CD8-positive, alpha-beta memory T cell (primary cell): ENCODE data around the gene SOX18. TPM values are rescaled to one million over a fixed set of nuclear protein-coding genes. Genes with fewer than 3 reads are reported as not detected.

ENCODE experiments used
- CTCF ChIA-PET: fragments of 350-600 bp; sonication (Branson Sonifier 250); formaldehyde crosslinking; loops from one replicate; lab custom pipeline; 2021; ENCODE audit warnings: antibody characterized with exemption; lab: Charles Lee
- POLR2A ChIA-PET: fragments of 350-600 bp; sonication (Branson Sonifier 250); formaldehyde crosslinking; loops from one replicate; lab custom pipeline; 2021; ENCODE audit warnings: antibody characterized with exemption; lab: Charles Lee
- DNase-seq, 5 donors: peaks; one replicate each; pipeline versions ENCODE4 v3.0.0 to v3.0.0-alpha.2; 2020 to 2022; ENCODE audit warnings: mixed read lengths in 1 of 5
- H3K27ac ChIP-seq: one replicate; pipeline ENCODE4 v1.7.0; 2013; ENCODE audit warnings: low read depth, mild to moderate bottlenecking, low read length, moderate library complexity
- H3K27me3 ChIP-seq: 2 replicates; pipeline ENCODE4 v1.7.0; 2013; ENCODE audit warnings: low read length, mild to moderate bottlenecking; ENCODE audit not compliant: insufficient read depth, poor library complexity, severe bottlenecking
- H3K36me3 ChIP-seq: 2 replicates; pipeline ENCODE4 v1.7.0; 2013; ENCODE audit warnings: mild to moderate bottlenecking, low read length, moderate library complexity; ENCODE audit not compliant: insufficient read depth
- H3K4me1 ChIP-seq: 2 replicates; pipeline ENCODE4 v1.7.0; 2013; ENCODE audit warnings: mild to moderate bottlenecking, low read length, moderate library complexity; ENCODE audit not compliant: insufficient read depth
- H3K4me3 ChIP-seq: 2 replicates; pipeline ENCODE4 v1.7.0; 2013; ENCODE audit warnings: mild to moderate bottlenecking, low read length
- H3K9me3 ChIP-seq: 2 replicates; pipeline ENCODE4 v1.7.0; 2013; ENCODE audit warnings: mild to moderate bottlenecking, low read length
- H3K27ac Mint-ChIP-seq, 8 donors: one replicate each; pipeline ENCODE4 v1.8.0; 2020 to 2021; ENCODE audit warnings: mixed read lengths in 8 of 8, mild to moderate bottlenecking in 6 of 8, inconsistent platforms in 3 of 8, moderate library complexity in 3 of 8
- H3K27me3 Mint-ChIP-seq, 2 donors: one replicate each; pipeline ENCODE4 v1.8.0; 2020 to 2021; ENCODE audit warnings: mixed read lengths in 2 of 2, mild to moderate bottlenecking in 1 of 2, moderate library complexity in 1 of 2
- H3K36me3 Mint-ChIP-seq, 3 donors: one replicate each; pipeline ENCODE4 v1.8.0; 2020 to 2021; ENCODE audit warnings: mixed read lengths in 3 of 3, inconsistent platforms in 1 of 3, mild to moderate bottlenecking in 1 of 3
- H3K4me1 Mint-ChIP-seq, 3 donors: one replicate each; pipeline ENCODE4 v1.8.0; 2020 to 2021; ENCODE audit warnings: mixed read lengths in 3 of 3, inconsistent platforms in 1 of 3, mild to moderate bottlenecking in 1 of 3
- H3K4me3 Mint-ChIP-seq, 7 donors: one replicate each; pipeline ENCODE4 v1.8.0; 2020 to 2021; ENCODE audit warnings: mixed read lengths in 7 of 7, mild to moderate bottlenecking in 6 of 7, moderate library complexity in 4 of 7, inconsistent platforms in 2 of 7
- H3K9me3 Mint-ChIP-seq, 5 donors: one replicate each; pipeline ENCODE4 v1.8.0; 2020 to 2022; ENCODE audit warnings: mixed read lengths in 5 of 5, mild to moderate bottlenecking in 3 of 5, moderate library complexity in 2 of 5, inconsistent platforms in 1 of 5
- polyA plus RNA-seq: library from polyadenylated mRNA; unstranded; fragments of 300-500 nt; fragmentation: Illumina TruSeq; gene quantifications from one replicate; pipeline ENCODE4 v1.2.3, GENCODE V29; 2021
- total RNA-seq, 2 experiments: library from RNA; stranded (reverse); gene quantifications; one replicate each; pipeline ENCODE4 v1.2.3, GENCODE V29; 2021

SOX18 gene
- total and polyA plus RNA-seq, 3 experiments from 2014 or later = not detected

GRCh38 chr20:64037498-64038213 lies 11.8 kb downstream of the SOX18 start:
- DNase-seq = no peak
- Histone ChIP-seq H3K4me1 (peaks cover 64% of the 10 kb centered on the region), H3K27me3 (no peaks in the 10 kb centered on the region), H3K36me3 (no peaks in the 10 kb centered on the region), H3K9me3 (no peaks in the 10 kb centered on the region), H3K27ac (no peak overlapping the region), H3K4me3 (no peak overlapping the region)
- peaks cover 0 to 3% of the 10 kb centered on the region in 2 donors for H3K27me3 Mint-ChIP-seq
- peak overlapping the region; percentile 58 to 90 (median 65) for H3K4me3 Mint-ChIP-seq
- ChIA-PET CTCF (interaction anchor here (0.9 to 6.5 kb wide), 25 partner anchors 9 to 471 kb away, joined by 3 to 57 read pairs (median 6); partner anchors contain the start of genes OPRL1, PRPF6, RGS19 and SAMD10), POLR2A (interaction anchor here (1.0 to 1.6 kb wide), 3 partner anchors 46 to 82 kb away, joined by 5 to 15 read pairs (median 6); partner anchors contain the start of genes LKAAEAR1, PRPF6 and SAMD10)
- peak overlapping the region in 3 of 8 donors; percentile 33 to 57 (median 40) for H3K27ac Mint-ChIP-seq
- peaks cover 22 to 77% (median 30%) of the 10 kb centered on the region in 3 donors for H3K4me1 Mint-ChIP-seq
- peaks cover 0 to 18% (median 0%) of the 10 kb centered on the region in 3 donors for H3K36me3 Mint-ChIP-seq
- H3K9me3 Mint-ChIP-seq = no peaks in the 10 kb centered on the region

- Histone ChIP-seq H3K9me3 (no peaks in the 10 kb centered on the region), H3K27ac (no peak overlapping the region), H3K4me1 (peaks cover 64% of the 10 kb centered on the region), H3K36me3 (no peaks in the 10 kb centered on the region), H3K4me3 (no peak overlapping the region), H3K27me3 (no peaks in the 10 kb centered on the region)
- H3K9me3 Mint-ChIP-seq = no peaks in the 10 kb centered on the region
- peaks cover 0 to 3% of the 10 kb centered on the region in 2 donors for H3K27me3 Mint-ChIP-seq
- ChIA-PET CTCF (interaction anchor here (1.2 to 6.5 kb wide), 9 partner anchors 10 to 64 kb away, joined by 3 to 57 read pairs (median 7); partner anchors contain the start of genes PRPF6, SAMD10 and TCEA2), POLR2A (no interaction called here)
- H3K36me3 Mint-ChIP-seq = peaks cover 0 to 23% (median 0%) of the 10 kb centered on the region in 3 donors
- no peak for DNase-seq
- H3K27ac Mint-ChIP-seq = peak overlapping the region in 2 of 8 donors; percentile 33 to 54
- H3K4me3 Mint-ChIP-seq = peak overlapping the region in 5 of 7 donors; percentile 53 to 83 (median 67)
- H3K4me1 Mint-ChIP-seq = peaks cover 21 to 75% (median 30%) of the 10 kb centered on the region in 3 donors
These were observed 12.3 kb downstream of the SOX18 start for GRCh38 chr20:64037199-64037497.

DNA sequence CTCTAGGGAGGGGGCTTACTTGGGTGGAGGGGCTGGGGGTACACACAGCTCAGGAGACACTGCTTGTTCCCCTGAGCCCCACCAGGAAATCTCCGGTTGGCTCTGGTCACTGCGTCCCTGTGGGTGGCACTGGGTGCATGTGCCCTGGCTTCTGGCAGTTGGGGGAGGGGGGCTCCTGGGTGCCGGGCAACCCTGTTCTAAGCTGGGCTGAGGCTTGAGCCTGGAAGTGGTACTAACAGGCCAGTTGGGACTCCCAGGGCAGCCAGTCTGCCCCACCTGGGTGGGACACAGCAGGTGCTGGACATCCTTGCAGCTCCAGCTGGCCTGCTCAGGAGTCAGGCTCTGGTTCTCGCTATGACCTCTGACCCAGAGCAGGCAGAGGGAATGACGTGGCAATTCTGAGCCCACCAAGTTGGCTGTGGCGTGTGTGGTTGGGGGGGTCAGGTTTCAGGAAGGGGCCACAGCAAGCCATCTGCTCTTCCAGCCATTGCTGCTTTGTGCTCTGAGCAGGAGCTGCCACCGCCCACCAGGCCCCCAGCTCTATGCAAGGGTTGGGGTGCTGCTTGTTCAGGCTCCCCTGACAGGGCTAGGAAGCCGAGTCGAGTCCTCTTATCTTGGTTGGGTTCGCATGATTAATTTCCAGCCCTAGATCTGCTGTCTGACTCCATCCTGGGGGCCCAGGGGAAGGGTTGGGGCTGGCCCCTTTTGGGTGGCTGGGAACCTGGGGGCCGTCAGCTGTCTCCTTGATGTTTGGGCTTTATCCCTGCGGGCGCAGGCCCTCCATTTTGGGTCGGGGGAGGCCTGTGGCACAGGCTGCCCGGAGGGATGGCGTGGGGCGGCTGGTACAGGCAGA lies 12.9 kb downstream of the SOX18 start:
- peak overlapping the region; percentile 43 for H3K27ac ChIP-seq
- Mint-ChIP-seq H3K27ac (peak overlapping the region in 5 of 8 donors; percentile 33 to 70 (median 54)), H3K9me3 (no peaks in the 10 kb centered on the region), H3K4me3 (peak overlapping the region in 2 of 7 donors; percentile 17 to 69), H3K4me1 (peaks cover 20 to 69% (median 30%) of the 10 kb centered on the region in 3 donors), H3K27me3 (peaks cover 0 to 3% of the 10 kb centered on the region in 2 donors), H3K36me3 (peaks cover 0 to 28% (median 0%) of the 10 kb centered on the region in 3 donors)
- H3K4me3 ChIP-seq = no peak overlapping the region
- H3K4me1 ChIP-seq = peaks cover 60% of the 10 kb centered on the region
- peaks cover 4% of the 10 kb centered on the region for H3K36me3 ChIP-seq
- H3K9me3 ChIP-seq = no peaks in the 10 kb centered on the region
- H3K27me3 ChIP-seq = no peaks in the 10 kb centered on the region
- CTCF ChIA-PET = interaction anchor here (1.2 to 6.5 kb wide), 7 partner anchors 9 to 56 kb away, joined by 3 to 57 read pairs (median 10); partner anchors contain the start of genes PRPF6, SAMD10 and TCEA2
- no peak for DNase-seq
- POLR2A ChIA-PET = no interaction called here

- peak within 1 kb of the TSS; percentile 51 to 83 (median 72) for H3K4me3 Mint-ChIP-seq
- DNase-seq = no peak
- H3K27me3 Mint-ChIP-seq = peaks cover 0 to 3% of the 10 kb centered on the region in 2 donors
- H3K36me3 Mint-ChIP-seq = peaks cover 0 to 33% (median 3%) of the 10 kb centered on the region in 3 donors
- Histone ChIP-seq H3K27ac (peak within 1 kb of the TSS; percentile 43), H3K9me3 (no peaks in the 10 kb centered on the region), H3K27me3 (no peaks in the 10 kb centered on the region), H3K4me3 (no peak within 1 kb of the TSS), H3K4me1 (peaks cover 54% of the 10 kb centered on the region), H3K36me3 (peaks cover 4% of the 10 kb centered on the region)
- H3K27ac Mint-ChIP-seq = peak within 1 kb of the TSS; percentile 70 to 94 (median 91)
- ChIA-PET CTCF (interaction anchor here (1.2 to 6.5 kb wide), 5 partner anchors 21 to 56 kb away, joined by 3 to 57 read pairs (median 4); partner anchors contain the start of genes PRPF6, SAMD10 and TCEA2), POLR2A (no interaction called here)
- peaks cover 19 to 63% (median 27%) of the 10 kb centered on the region in 3 donors for H3K4me1 Mint-ChIP-seq
- no peaks in the 10 kb centered on the region for H3K9me3 Mint-ChIP-seq
These were observed 13.5 kb downstream of the SOX18 start, which contains the start of gene C20orf204 for GRCh38 chr20:64035933-64036345. TSS of gene C20orf204 (plus strand) at chr20:64036182. CDS start at chr20:64036324, 142 bp downstream.

DNA sequence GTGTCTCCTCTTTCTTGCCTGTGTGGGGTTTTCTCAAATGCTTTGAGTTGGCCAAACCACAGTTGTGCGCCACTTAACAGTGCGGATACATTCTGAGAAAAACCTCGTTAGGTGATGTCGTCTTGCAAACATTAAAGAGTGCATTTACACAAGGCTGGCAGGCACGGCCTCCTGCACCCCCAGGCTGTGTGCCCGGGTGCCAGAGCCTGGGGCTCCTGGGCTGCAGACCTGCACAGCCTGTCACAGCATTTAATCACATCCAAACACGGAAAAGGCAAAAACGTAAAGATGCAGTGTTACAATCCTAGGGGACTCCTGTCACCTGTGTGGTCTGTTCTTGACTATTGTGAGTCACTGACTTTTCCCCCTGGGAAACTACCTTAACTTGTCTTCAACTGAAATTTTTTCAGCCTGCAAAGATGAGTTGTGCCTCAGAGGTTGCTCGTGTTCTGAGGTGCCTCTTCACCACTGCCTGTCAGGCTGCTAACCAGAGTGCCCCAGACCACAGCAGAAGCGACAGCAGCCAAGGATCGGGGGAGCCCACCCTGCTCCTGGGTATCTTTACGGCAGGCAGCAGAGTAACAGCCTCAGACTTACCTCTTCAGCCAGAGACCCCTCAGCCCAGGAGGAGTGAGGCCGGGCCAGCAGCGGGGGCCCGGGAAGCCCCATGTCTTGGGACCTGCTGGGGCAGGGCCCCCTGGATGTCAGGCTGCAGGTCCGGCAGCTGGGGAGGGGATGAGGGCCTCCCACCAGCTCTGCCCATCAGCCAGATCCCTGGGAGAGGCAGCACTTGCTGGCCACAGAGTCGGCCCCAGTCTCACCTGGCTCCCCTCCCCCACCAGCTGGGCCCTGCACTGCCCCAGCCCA lies 14.1 kb downstream of the SOX18 start:
- Histone ChIP-seq H3K4me1 (peaks cover 52% of the 10 kb centered on the region), H3K9me3 (no peaks in the 10 kb centered on the region), H3K4me3 (no peak overlapping the region), H3K27ac (peak overlapping the region; percentile 38), H3K27me3 (no peaks in the 10 kb centered on the region), H3K36me3 (peaks cover 8% of the 10 kb centered on the region)
- H3K9me3 Mint-ChIP-seq = no peaks in the 10 kb centered on the region
- H3K36me3 Mint-ChIP-seq = peaks cover 0 to 39% (median 6%) of the 10 kb centered on the region in 3 donors
- peak overlapping the region; percentile 51 to 83 (median 72) for H3K4me3 Mint-ChIP-seq
- CTCF ChIA-PET = interaction anchor here (0.9 to 6.5 kb wide), 5 partner anchors 22 to 55 kb away, joined by 3 to 57 read pairs (median 4); partner anchors contain the start of genes PRPF6, SAMD10 and TCEA2
- POLR2A ChIA-PET = no interaction called here
- peaks cover 18 to 57% (median 25%) of the 10 kb centered on the region in 3 donors for H3K4me1 Mint-ChIP-seq
- peak in 2 of 5 donors; percentile 21 to 60 for DNase-seq
- peaks cover 0 to 3% of the 10 kb centered on the region in 2 donors for H3K27me3 Mint-ChIP-seq
- H3K27ac Mint-ChIP-seq = peak overlapping the region; percentile 70 to 94 (median 91)

DNA sequence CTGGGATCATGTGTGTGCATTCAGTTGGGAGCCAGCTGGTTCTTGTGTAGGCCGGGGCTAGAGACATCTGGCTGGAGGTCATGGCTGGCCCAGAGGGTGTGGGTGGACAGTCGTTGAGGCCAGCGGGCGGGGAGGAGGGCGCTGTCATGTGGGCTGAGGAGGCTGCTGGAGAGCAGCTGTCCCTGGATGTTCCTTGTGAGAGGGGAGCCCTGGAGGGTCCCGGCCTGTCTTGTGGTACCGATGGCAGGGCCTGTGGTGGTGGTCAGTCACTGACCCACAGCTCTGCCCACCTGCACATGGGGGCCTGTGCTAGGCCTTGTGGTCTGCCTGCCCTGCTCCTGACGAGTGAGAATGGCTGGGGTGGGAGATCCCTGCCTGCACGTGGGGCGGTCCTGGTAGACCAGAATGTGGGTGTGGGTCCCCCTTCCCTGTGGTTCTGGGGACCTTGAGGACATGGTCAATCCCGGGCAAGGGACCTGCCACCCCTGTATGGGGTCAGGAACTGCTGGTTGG lies 15.4 kb downstream of the SOX18 start:
- ChIA-PET CTCF (interaction anchor here (0.9 to 1.7 kb wide), 4 partner anchors 53 to 86 kb away, joined by 3 to 4 read pairs (median 4); partner anchors contain the start of gene PRPF6), POLR2A (interaction anchor here (0.5 kb wide), 1 partner anchor 252 kb away, joined by 6 read pairs; no protein-coding TSS in a partner anchor)
- no peaks in the 10 kb centered on the region for H3K9me3 ChIP-seq
- peaks cover 14 to 47% (median 25%) of the 10 kb centered on the region in 3 donors for H3K4me1 Mint-ChIP-seq
- H3K9me3 Mint-ChIP-seq = no peaks in the 10 kb centered on the region
- H3K4me1 ChIP-seq = peaks cover 42% of the 10 kb centered on the region
- H3K27me3 ChIP-seq = no peaks in the 10 kb centered on the region
- H3K27me3 Mint-ChIP-seq = no peaks in the 10 kb centered on the region
- DNase-seq = no peak
- peaks cover 19% of the 10 kb centered on the region for H3K36me3 ChIP-seq
- peaks cover 0 to 52% (median 7%) of the 10 kb centered on the region in 3 donors for H3K36me3 Mint-ChIP-seq
- peak overlapping the region; percentile 51 for H3K27ac ChIP-seq
- H3K27ac Mint-ChIP-seq = peak overlapping the region; percentile 27 to 94 (median 89)
- no peak overlapping the region for H3K4me3 ChIP-seq
- H3K4me3 Mint-ChIP-seq = peak overlapping the region in 3 of 7 donors; percentile 15 to 68 (median 19)
